ENCODE measurements around the gene WDR86.

DNA sequence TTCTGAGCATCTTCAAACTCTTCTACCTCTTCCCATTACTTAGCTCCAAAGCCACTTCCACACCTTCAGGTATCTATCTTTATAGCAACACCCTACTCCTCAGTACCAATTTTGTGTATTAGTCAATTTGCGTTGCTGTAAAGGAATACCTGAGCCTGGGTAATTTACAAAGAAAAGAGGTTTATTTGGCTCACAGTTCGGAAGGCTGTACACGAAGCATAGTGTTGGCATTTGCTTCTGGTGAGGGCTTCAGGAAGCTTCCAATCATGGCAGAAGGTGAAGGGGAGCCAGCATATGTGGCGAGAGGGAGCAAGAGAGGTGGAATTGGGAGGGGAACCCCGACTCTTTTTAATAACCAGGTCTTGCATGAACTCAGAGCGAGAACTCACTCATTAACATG, 47.7 kb upstream of the WDR86 start:
- no peak for TF ChIP-seq ZFP30 (CRISPR knock-in tag; IDR thresholded peaks at IDR 0.05)
- no peak for TF ChIP-seq RARB (CRISPR knock-in tag; IDR thresholded peaks at IDR 0.05)
- TF ChIP-seq SNAI2 (CRISPR knock-in tag; IDR thresholded peaks at IDR 0.05): no peak
- TF ChIP-seq ESRRG (CRISPR knock-in tag; IDR thresholded peaks at IDR 0.05): no peak
- TF ChIP-seq ZFP3 (CRISPR knock-in tag; IDR thresholded peaks at IDR 0.05): no peak
- TF ChIP-seq ARNTL (CRISPR knock-in tag; IDR thresholded peaks at IDR 0.05; ENCODE audit: borderline replicate concordance, low read depth): no peak
- no peak for TF ChIP-seq ZNF70 (CRISPR knock-in tag; IDR thresholded peaks at IDR 0.05)

Measured in SK-N-SH treated with all-trans-retinoic acid at 6 μM for 48 hours (cell line).